HUES48 (cell line): ENCODE measurements around the gene PALD1.
"Not testable (repeated sequence)": the region's sequence is repeated elsewhere in the genome, so short reads cannot be mapped to it uniquely, and the experiment has no call there.

Source experiments
- H3K27ac ChIP-seq: one replicate; pipeline ENCODE4 v1.7.0; 2013; ENCODE audit warnings: low read depth, low read length, inconsistent platforms
- H3K27me3 ChIP-seq: 2 replicates; pipeline ENCODE4 v1.6.1; 2013; ENCODE audit warnings: mild to moderate bottlenecking, low read length; ENCODE audit not compliant: control insufficient read depth, insufficient read depth
- H3K36me3 ChIP-seq: 2 replicates; pipeline ENCODE4 v1.6.1; 2013; ENCODE audit warnings: low read length; ENCODE audit not compliant: control insufficient read depth, insufficient read depth
- H3K4me1 ChIP-seq: 2 replicates; pipeline ENCODE4 v1.6.1; 2013; ENCODE audit warnings: mild to moderate bottlenecking, low read length; ENCODE audit not compliant: control insufficient read depth, insufficient read depth
- H3K4me3 ChIP-seq: 2 replicates; pipeline ENCODE4 v1.5.1; 2013; ENCODE audit warnings: mild to moderate bottlenecking, low read depth, low read length
- H3K9ac ChIP-seq: 2 replicates; pipeline ENCODE4 v1.6.1; 2013; ENCODE audit warnings: mild to moderate bottlenecking, low read depth, low read length, moderate library complexity
- H3K9me3 ChIP-seq: 2 replicates; pipeline ENCODE4 v1.6.1; 2013; ENCODE audit warnings: low read length; ENCODE audit not compliant: control insufficient read depth, insufficient read depth

The PALD1 gene

DNA sequence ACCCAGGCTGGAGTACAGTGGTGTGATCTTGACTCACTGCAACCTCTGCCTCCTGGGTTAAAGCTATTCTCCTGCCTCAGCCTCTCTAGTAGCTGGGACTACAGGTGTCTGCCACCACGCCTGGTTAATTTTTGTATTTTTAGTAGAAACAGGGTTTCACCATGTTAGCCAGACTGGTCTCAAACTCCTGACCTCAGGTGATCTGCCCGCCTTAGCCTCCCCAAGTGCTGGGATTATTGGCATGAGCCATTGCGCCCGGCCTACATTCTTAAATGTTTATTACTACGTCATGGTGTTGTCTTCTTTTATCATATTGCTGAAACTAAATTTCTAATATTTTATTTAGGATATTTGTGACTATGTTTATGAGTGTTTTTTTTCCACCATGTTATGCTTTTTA, 102.6 kb downstream of the PALD1 start:
- H3K27ac ChIP-seq, H3K27me3 ChIP-seq, H3K36me3 ChIP-seq, H3K9me3 ChIP-seq, H3K9ac ChIP-seq, H3K4me3 ChIP-seq: not testable (repeated sequence)
- peaks cover 20% of the 10 kb centered on the region for H3K4me1 ChIP-seq

DNA sequence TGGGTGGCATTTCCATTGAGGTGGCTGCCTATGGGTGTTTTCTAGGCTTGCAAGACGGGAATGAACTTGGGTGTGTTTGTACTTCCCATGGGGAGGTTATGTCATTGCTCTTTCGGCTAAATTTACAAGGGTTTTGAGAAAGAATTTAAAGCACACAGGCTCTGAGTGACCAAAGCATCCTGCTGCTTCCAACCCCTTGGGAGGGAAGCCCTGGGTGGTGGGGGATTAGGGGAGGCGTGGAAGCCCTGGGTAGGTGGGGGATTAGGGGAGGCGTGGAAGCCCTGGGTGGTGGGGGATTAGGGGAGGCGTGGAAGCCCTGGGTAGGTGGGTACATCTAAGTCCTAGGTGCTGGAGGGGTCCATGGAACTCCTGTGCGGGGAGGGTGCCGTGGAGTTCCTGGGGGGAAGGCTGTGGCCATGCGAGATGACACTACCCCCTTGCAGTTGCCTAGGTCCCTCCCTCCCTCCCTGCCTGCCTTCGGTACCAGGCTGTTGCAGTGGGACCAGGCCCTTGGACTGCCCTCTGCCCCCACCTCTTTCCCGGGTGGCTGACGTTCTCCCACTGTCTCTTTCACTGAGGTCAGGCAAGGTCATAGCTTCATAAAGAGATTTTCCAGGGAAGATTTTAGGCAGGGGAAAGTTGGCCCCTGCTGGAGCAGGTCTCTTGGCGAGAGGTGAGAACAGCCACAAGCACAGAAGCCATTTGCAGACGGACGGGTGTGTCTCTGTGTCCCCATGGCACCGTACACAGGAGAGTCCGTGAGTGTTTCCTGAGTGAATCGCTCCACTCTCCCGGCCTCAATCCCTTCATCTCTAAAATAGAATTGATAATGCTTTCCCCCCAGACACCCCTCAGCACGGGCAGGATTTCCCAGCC, 104.5 kb downstream of the PALD1 start:
- H3K4me1 ChIP-seq: peaks cover 20% of the 10 kb centered on the region

DNA sequence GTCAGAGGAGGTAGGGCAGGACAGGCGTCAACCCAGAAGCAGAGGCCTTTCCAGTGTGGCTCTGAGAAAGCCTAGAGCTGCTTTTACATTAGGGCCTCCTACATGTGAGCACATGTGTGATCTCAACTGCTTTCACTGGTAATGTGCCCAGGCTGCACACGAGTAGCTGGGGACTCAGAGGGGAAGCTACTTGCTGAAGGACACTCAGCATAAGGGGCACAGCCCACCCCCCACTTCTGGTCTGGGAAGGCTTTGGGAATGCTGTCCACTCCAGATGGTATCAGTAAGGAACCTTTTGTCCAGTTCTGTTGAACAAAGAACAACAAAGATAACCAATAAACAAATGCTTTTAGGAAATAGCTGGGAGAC, 105.1 kb downstream of the PALD1 start:
- no peaks in the 10 kb centered on the region for H3K36me3 ChIP-seq
- no peak overlapping the region for H3K9ac ChIP-seq
- no peak overlapping the region for H3K4me3 ChIP-seq
- H3K27ac ChIP-seq: no peak overlapping the region
- H3K9me3 ChIP-seq: no peaks in the 10 kb centered on the region
- H3K27me3 ChIP-seq: no peaks in the 10 kb centered on the region
- H3K4me1 ChIP-seq: peaks cover 18% of the 10 kb centered on the region

More for the DNA sequence above, 104.5 kb downstream of the PALD1 start:
- no peak overlapping the region for H3K27ac ChIP-seq
- H3K4me3 ChIP-seq: no peak overlapping the region
- H3K36me3 ChIP-seq: no peaks in the 10 kb centered on the region
- H3K27me3 ChIP-seq: no peaks in the 10 kb centered on the region
- H3K9me3 ChIP-seq: no peaks in the 10 kb centered on the region
- no peak overlapping the region for H3K9ac ChIP-seq

DNA sequence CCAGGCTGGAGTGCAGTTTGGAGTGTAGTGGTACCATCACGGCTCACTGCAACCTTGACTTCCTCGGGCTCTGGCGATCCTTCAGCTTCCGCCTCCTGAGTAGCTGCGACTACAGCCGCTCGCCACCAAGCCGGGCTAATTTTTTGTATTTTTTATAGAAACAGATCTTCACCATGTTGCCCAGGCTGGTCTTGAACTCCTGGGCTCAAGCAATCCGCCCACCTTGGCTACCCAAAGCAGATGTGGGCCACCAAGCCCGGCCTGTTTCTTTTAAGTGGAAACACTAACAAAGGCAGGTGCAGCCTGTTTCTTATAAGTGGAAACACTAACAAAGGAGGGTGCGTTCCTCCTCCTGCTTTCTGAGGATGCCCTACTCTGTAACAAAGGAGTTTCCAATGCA, 105.8 kb downstream of the PALD1 start:
- Histone ChIP-seq H3K27me3 (no peaks in the 10 kb centered on the region), H3K9me3 (no peaks in the 10 kb centered on the region), H3K9ac (no peak overlapping the region), H3K4me1 (peaks cover 17% of the 10 kb centered on the region), H3K4me3 (no peak overlapping the region), H3K27ac (no peak overlapping the region), H3K36me3 (no peaks in the 10 kb centered on the region)

GRCh38 chr10:70584909-70585544, 106.5 kb downstream of the PALD1 start:
- H3K4me3 ChIP-seq: no peak overlapping the region

GRCh38 chr10:70585578-70586169, 107.1 kb downstream of the PALD1 start:
- H3K4me1 ChIP-seq: peaks cover 17% of the 10 kb centered on the region
- no peaks in the 10 kb centered on the region for H3K27me3 ChIP-seq
- no peak overlapping the region for H3K9ac ChIP-seq

More at GRCh38 chr10:70584909-70585544, 106.5 kb downstream of the PALD1 start:
- Histone ChIP-seq H3K36me3 (no peaks in the 10 kb centered on the region), H3K9me3 (no peaks in the 10 kb centered on the region), H3K27me3 (no peaks in the 10 kb centered on the region), H3K4me1 (peaks cover 17% of the 10 kb centered on the region), H3K27ac (peak overlapping the region; percentile 32), H3K9ac (no peak overlapping the region)

GRCh38 chr10:70586348-70586930, 107.9 kb downstream of the PALD1 start:
- Histone ChIP-seq H3K9me3 (no peaks in the 10 kb centered on the region), H3K27me3 (no peaks in the 10 kb centered on the region), H3K36me3 (no peaks in the 10 kb centered on the region), H3K27ac (no peak overlapping the region), H3K9ac (no peak overlapping the region), H3K4me1 (peaks cover 17% of the 10 kb centered on the region), H3K4me3 (no peak overlapping the region)

More at GRCh38 chr10:70585578-70586169, 107.1 kb downstream of the PALD1 start:
- Histone ChIP-seq H3K9me3 (no peaks in the 10 kb centered on the region), H3K27ac (no peak overlapping the region), H3K4me3 (no peak overlapping the region), H3K36me3 (no peaks in the 10 kb centered on the region)

GRCh38 chr10:70587045-70587658, 108.6 kb downstream of the PALD1 start:
- no peak overlapping the region for H3K27ac ChIP-seq
- no peaks in the 10 kb centered on the region for H3K36me3 ChIP-seq
- no peak overlapping the region for H3K4me3 ChIP-seq
- no peak overlapping the region for H3K9ac ChIP-seq
- peaks cover 17% of the 10 kb centered on the region for H3K4me1 ChIP-seq
- no peaks in the 10 kb centered on the region for H3K27me3 ChIP-seq
- no peaks in the 10 kb centered on the region for H3K9me3 ChIP-seq

DNA sequence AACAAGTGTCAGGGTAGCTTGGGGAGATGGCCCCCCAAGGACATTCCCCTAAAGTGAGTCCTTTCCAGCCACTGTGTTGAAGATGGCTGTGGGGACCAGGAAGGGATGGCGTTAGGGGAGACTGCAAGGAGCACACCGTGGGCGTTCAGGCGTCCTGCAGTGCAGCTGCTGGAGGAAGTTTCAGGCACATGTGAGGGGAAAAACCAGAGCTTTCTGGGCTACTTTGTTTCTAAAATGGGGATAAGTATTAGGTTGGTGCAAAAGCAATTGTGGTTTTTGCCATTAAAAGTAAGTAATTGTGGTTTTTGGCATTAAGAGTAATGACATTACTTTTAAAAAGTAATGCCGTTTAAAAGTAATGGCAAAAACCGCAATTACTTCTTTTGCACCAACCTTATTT, 109.7 kb downstream of the PALD1 start:
- H3K9ac ChIP-seq: no peak overlapping the region
- no peak overlapping the region for H3K4me3 ChIP-seq
- H3K9me3 ChIP-seq: no peaks in the 10 kb centered on the region
- H3K27me3 ChIP-seq: no peaks in the 10 kb centered on the region
- no peaks in the 10 kb centered on the region for H3K36me3 ChIP-seq
- H3K27ac ChIP-seq: no peak overlapping the region
- H3K4me1 ChIP-seq: peaks cover 14% of the 10 kb centered on the region

DNA sequence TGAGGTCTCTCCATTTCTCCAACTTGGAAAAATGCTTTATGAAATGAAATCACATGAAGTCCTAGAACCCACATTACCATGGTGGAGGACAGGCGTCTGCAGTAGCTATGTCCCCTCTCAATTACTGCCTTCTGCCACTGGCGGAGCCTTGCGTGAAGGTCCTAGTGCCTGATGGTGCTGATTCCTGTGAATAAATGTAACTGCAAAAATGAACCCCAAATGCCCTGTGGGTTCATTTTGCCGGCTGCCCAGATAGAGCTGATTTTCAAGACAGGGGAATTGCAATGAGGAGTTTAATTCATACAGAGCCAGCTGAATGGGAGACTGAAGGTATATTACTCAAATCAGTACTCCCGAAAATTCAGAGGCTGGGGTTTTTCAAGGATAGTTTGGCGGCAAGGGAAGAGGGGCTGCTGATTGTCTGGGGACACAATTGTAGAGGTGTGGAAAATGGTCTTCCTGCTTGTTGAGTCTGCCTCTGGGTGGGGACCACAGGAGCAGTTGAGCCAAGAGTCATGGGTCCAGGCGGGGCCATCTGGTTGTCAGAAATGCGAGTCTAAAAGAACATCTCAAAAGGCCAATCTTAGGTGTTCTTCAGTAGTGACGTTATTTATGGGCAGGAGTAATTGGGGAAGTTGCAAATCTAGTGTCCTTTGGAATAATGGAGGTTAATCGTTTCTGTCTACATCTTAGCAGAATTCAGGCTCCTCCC, 110.4 kb downstream of the PALD1 start:
- Histone ChIP-seq H3K27ac (no peak overlapping the region), H3K9ac (no peak overlapping the region), H3K9me3 (no peaks in the 10 kb centered on the region), H3K4me3 (no peak overlapping the region), H3K4me1 (peaks cover 14% of the 10 kb centered on the region), H3K36me3 (no peaks in the 10 kb centered on the region), H3K27me3 (no peaks in the 10 kb centered on the region)
